C4-2B (cell line): ENCODE measurements around the gene FAM72D.
"Not testable (repeated sequence)": the region's sequence is repeated elsewhere in the genome, so short reads cannot be mapped to it uniquely, and the experiment has no call there.

Experiments
- ZFX ChIP-seq: fragments of 450-650 bp; IDR thresholded peaks from 2 replicates; pipeline ENCODE4 v1.6.1; 2017
- TF ChIP-seq, protein P1 (sequence below): fragments of 450-650 bp; conservative IDR thresholded peaks from 2 replicates; pipeline ENCODE4 v1.5.1; 2017; ENCODE audit warnings: mild to moderate bottlenecking

DNA sequence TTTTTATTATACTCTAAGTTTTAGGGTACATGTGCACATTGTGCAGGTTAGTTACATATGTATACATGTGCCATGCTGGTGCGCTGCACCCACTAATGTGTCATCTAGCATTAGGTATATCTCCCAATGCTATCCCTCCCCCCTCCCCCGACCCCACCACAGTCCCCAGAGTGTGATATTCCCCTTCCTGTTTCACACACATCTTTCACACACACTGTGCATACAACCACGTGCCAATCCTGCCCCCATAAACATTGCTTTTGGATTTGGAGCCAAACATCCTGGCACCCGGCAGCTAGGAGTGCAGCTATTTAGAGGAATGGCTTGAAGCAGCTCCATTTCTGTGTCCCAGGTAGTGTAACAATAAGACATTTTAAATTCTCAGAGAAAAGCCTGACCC lies 51.4 kb downstream of the FAM72D start:
- TF ChIP-seq, protein P1, sequence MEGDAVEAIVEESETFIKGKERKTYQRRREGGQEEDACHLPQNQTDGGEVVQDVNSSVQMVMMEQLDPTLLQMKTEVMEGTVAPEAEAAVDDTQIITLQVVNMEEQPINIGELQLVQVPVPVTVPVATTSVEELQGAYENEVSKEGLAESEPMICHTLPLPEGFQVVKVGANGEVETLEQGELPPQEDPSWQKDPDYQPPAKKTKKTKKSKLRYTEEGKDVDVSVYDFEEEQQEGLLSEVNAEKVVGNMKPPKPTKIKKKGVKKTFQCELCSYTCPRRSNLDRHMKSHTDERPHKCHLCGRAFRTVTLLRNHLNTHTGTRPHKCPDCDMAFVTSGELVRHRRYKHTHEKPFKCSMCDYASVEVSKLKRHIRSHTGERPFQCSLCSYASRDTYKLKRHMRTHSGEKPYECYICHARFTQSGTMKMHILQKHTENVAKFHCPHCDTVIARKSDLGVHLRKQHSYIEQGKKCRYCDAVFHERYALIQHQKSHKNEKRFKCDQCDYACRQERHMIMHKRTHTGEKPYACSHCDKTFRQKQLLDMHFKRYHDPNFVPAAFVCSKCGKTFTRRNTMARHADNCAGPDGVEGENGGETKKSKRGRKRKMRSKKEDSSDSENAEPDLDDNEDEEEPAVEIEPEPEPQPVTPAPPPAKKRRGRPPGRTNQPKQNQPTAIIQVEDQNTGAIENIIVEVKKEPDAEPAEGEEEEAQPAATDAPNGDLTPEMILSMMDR: not testable (repeated sequence)
- TF ChIP-seq ZFX: not testable (repeated sequence)
